ENCODE results near the gene SLIT3. TPM values are rescaled to one million over a fixed set of nuclear protein-coding genes. Genes with fewer than 3 reads are reported as not detected.

SLIT3 gene
- total RNA-seq, 1 experiment from 2014 or later, result 0.10 TPM

- TF ChIP-seq ZNF274 (IDR thresholded peaks at IDR 0.05; ENCODE audit: low read depth, low read length) (no peak), EZH2phosphoT487 (IDR thresholded peaks at IDR 0.05; ENCODE audit: borderline replicate concordance) (no peak), SRF (IDR thresholded peaks at IDR 0.05; ENCODE audit: low read depth) (no peak), CEBPB (IDR thresholded peaks at IDR 0.05; ENCODE audit: low read depth) (no peak)
These were observed 136.4 kb downstream of the SLIT3 start (continued) for GRCh38 chr5:169164481-169164925.

GRCh38 chr5:169162407-169162806, 138.5 kb downstream of the SLIT3 start:
- H3K4me2 ChIP-seq (ENCODE audit: low read length), result no peak overlapping the region
- peaks cover 12% of the 10 kb centered on the region; the same call in 1 of the 2 replicates for H3K27me3 ChIP-seq (ENCODE audit: insufficient read depth, low read length)
- no peak overlapping the region for H3K9ac ChIP-seq (ENCODE audit: low read length)
- H3K9me2 ChIP-seq (ENCODE audit: insufficient read depth), result no peaks in the 10 kb centered on the region
- H3K4me1 ChIP-seq (ENCODE audit: control insufficient read depth in 1 of 2, insufficient read depth in 2 of 2, low read length in 2 of 2), result no peaks in the 10 kb centered on the region
- DNase-seq (ENCODE audit: low read depth, low spot score) (no peak), ATAC-seq (no peak)
- H3K9me3 ChIP-seq (ENCODE audit: control insufficient read depth in 1 of 2, insufficient read depth in 1 of 2, low read depth in 1 of 2, low read length in 2 of 2), result no peaks in the 10 kb centered on the region
- H3K4me3 ChIP-seq (replicated peaks in 1 of 2; ENCODE audit: low read depth in 1 of 2, low read length in 2 of 2), result no peak overlapping the region
- RAD21 ChIA-PET (ENCODE audit: low non-redundant PET in 1 of 2, low total read pairs in 2 of 2, uncharacterized antibody in 2 of 2, unreplicated experiment in 2 of 2), result no interaction called here
- CTCF ChIA-PET, result no interaction called here
- BruUV-seq (replicated peaks), result no TSS peak
- no peak for TF ChIP-seq ZBTB33 (IDR thresholded peaks at IDR 0.05; ENCODE audit: extremely low read depth, insufficient replicate concordance, low read length)
- TF ChIP-seq ATF3 (IDR thresholded peaks at IDR 0.05), result no peak
- no peak for TF ChIP-seq EZH2 (IDR thresholded peaks at IDR 0.05)
- TF ChIP-seq CTCF (IDR thresholded peaks at IDR 0.05 in 2 of 3, conservative IDR thresholded peaks at IDR 0.05 in 1 of 3; ENCODE audit: borderline replicate concordance in 1 of 3, insufficient read depth in 1 of 3, low read depth in 2 of 3, low read length in 2 of 3), result no peak
- TF ChIP-seq MAX (IDR thresholded peaks at IDR 0.05), result no peak
- no peak for TF ChIP-seq RAD21 (IDR thresholded peaks at IDR 0.05; ENCODE audit: low read depth)
- TF ChIP-seq ZFX (IDR thresholded peaks at IDR 0.05), result no peak
- no peak for TF ChIP-seq SRF (IDR thresholded peaks at IDR 0.05; ENCODE audit: low read depth)
- no peak for TF ChIP-seq TCF7L2 (IDR thresholded peaks at IDR 0.05; ENCODE audit: borderline replicate concordance, extremely low read depth, insufficient read depth, insufficient read length)
- no peak for TF ChIP-seq POLR2AphosphoS5 (IDR thresholded peaks at IDR 0.05; ENCODE audit: low read depth, low read length)
- no peaks in the 10 kb centered on the region for H3K36me3 ChIP-seq (ENCODE audit: control insufficient read depth in 1 of 2, insufficient read depth in 2 of 2, low read length in 2 of 2)
- POLR2A ChIA-PET, result no interaction called here
- no peaks in the 10 kb centered on the region for H3K79me2 ChIP-seq (ENCODE audit: insufficient read depth, low read length)
- H4K20me1 ChIP-seq (ENCODE audit: insufficient read depth), result no peaks in the 10 kb centered on the region
- intact Hi-C loops (cut with micrococcal nuclease), result no loop called here
- H2AFZ ChIP-seq (ENCODE audit: low read depth, low read length, poor library complexity, severe bottlenecking), result no peak overlapping the region
- H3K27ac ChIP-seq (ENCODE audit: low read depth, low read length), result no peak overlapping the region

All from HCT116 (cell line).